RPMI8226 (cell line): Measurements from ENCODE around the gene MLH3.
"Not testable (repeated sequence)": the region's sequence is repeated elsewhere in the genome, so short reads cannot be mapped to it uniquely, and the experiment has no call there.

Experiments used
- DNase-seq: peaks from one replicate; pipeline ENCODE4 v3.0.0-alpha.2; 2015

The MLH3 gene

GRCh38 chr14:75023108-75023507, 28.2 kb downstream of the MLH3 start:
- no peak for DNase-seq

- peak; percentile 19 for DNase-seq
Measured at GRCh38 chr14:75022655-75023054, 28.6 kb downstream of the MLH3 start.

GRCh38 chr14:75018694-75019093, 32.6 kb downstream of the MLH3 start:
- DNase-seq: no peak

GRCh38 chr14:75016815-75017214, 34.5 kb downstream of the MLH3 start:
- DNase-seq: no peak

DNA sequence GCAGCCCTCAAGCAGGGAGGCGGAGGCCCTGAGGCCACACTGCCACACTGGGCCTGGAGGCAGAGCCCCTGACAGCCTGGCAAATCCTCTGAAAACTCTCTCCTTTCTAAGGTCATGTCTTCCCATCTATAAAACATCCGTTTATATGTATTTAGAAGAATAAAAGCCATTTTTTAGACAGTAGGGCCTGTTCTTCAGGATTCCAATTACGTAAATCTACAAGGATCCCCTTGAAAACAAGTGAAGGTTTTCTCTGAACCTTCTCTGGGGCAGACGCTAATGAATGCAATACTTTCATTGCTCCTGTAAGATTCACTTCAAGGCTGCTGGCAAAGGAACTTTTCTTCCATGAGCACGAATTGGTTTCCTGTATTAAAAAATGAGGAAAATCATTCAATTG, 35.8 kb downstream of the MLH3 start:
- no peak for DNase-seq

DNA sequence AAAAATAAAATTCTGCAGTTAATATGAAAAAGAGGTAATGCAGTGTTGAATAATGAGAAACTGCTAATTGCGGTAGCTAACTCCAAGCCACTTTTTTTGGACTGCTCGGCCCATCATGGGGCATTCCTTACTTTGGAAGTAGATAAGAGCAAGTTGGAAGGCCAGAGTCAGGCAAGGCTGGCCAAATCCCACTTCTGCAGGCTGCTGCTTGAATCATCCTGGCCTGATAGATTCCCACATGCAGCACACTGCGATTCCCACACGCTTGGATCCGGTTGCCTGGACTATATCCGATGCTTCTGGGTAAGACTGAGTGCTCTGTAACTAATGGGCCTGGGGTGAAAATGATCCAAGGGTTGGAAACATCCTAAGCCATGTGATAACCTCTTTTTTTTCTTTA, 38.0 kb downstream of the MLH3 start:
- no peak for DNase-seq

DNA sequence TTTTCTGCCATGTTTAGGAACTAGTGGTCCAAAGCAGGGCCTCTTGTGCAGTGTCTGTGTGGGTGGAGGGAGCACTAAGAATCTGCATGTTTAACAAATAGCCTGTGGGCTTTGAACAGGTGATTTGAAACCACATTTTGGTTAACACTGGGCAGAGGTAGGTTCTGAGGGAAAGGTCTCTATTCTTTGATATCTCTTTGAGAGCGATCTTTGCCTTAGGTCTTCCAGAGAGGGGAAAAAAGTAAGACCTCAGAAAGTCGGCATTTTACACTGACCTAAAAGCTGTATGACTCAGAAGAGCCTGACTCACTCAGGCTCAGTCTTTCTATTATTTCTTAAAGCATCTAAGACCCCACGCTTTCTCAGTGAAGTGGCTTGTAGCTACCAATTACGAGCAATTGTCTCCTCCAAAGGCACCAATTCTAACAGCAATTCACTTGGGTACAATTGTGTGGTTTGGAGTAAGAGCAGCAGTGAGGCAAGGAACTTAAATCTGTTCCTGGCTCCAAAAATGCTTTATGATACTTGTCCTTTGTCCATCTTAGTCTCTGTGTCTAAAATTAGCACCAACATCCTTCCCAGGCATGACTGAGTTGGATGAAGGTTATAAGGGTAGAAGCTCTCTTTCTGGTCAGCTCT, 39.8 kb downstream of the MLH3 start:
- DNase-seq: no peak

DNA sequence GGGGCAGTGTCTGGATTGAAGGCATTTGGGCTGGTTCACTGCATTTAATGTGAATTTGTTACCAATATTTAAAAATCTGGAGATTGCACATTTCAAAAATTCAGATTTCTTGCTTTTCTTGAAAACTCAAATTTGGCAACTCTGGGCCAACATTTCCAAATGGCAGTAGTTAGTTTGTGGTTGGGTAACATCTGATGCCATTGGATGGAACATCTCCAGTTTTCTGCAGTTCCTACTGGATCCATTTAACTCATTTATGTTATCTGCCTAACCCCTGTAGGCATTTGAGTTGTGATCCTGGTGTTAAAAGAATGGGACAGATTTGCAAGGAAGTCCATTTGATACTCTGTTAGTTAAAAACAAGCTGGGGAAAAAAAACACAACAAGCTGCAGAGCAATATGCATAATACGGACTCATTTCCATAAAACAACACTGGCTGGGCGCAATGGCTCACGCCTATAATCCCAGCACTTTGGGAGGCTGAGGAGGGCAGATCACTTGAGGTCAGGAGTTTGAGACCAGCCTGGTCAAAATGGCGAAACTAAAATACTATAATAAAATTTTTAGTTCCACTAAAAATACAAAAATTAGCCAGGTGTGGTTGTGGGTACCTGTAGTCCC, 40.7 kb downstream of the MLH3 start:
- DNase-seq: no peak

DNA sequence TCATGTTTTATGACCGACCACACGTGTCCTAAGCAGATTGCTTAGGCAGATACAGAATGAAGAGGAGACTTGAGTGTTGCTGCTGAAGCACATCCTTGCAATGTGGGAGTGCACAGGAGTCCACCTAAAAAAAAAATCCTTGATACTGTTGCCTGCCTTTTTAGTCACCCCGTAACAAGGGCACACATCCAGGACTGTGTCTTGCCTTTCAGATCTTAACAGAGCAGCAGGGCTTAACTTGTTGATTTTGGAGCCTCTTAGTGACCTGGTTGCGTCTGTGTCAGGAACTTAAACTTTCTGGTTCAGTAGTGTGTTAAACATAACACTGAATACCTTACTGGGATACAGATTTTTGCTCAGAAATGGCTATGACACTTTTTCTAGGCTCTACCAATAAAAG, 42.1 kb downstream of the MLH3 start:
- DNase-seq: no peak

- no peak for DNase-seq
Measured at GRCh38 chr14:75005357-75005756, 45.9 kb downstream of the MLH3 start.

GRCh38 chr14:75003250-75004027, 47.8 kb downstream of the MLH3 start:
- DNase-seq: no peak

GRCh38 chr14:75002392-75003249, 48.6 kb downstream of the MLH3 start, which contains the start of gene EIF2B2:
TSS of gene EIF2B2 (plus strand) at chr14:75002921. CDS start at chr14:75002991, 70 bp downstream.
- DNase-seq: peak; percentile 95

- no peak for DNase-seq
Measured at GRCh38 chr14:75001899-75002298, 49.4 kb downstream of the MLH3 start.

GRCh38 chr14:75001261-75001660, 50.0 kb downstream of the MLH3 start:
- DNase-seq: no peak

DNA sequence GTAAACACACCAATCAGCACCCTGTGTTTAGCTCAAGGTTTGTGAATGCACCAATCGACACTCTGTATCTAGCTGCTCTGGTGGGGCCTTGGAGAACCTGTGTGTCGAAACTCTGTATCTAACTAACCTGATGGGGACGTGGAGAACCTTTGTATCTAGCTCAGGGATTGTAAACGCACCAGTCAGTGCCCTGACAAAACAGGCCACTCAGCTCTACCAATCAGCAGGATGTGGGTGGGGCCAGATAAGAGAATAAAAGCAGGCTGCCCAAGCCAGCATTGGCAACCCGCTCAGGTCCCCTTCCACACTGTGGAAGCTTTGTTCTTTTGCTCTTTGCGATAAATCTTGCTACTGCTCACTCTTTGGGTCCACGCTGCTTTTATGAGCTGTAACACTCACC, 55.5 kb downstream of the MLH3 start:
- DNase-seq: not testable (repeated sequence)

DNA sequence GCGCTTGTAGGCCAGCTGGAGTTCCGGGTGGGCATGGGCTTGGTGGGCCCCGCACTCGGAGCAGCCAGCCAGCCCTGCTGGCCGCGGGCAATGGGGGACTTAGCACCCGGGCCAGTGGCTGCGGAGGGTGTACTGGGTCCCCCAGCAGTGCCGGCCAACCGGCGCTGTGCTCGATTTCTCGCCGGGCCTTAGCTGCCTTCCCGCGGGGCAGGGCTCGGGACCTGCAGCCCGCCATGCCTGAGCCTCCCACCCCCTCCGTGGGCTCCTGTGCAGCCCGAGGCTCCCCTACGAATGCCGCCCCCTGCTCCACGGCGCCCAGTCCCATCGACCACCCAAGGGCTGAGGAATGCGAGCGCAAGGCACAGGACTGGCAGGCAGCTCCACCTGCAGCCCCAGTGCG, 57.1 kb downstream of the MLH3 start:
- not testable (repeated sequence) for DNase-seq

DNA sequence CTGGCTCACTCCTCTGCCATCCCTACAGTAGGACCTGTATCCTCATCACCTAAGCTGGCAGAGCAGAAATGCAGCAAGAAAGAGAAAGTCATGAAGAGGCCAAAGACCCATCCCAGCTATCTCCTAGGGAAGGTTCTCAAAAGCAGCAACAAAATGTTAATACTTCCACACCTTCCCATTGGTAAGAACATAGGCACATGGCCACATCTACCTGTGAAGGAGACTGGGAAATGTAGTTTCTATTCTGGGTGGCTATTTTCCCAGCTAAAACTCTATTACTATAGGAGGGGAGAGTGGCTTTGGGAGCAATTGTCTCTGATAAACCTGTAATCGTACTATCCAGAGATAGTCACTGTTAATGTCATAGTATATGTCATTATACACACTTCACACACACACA, 62.3 kb downstream of the MLH3 start:
- DNase-seq: no peak

DNA sequence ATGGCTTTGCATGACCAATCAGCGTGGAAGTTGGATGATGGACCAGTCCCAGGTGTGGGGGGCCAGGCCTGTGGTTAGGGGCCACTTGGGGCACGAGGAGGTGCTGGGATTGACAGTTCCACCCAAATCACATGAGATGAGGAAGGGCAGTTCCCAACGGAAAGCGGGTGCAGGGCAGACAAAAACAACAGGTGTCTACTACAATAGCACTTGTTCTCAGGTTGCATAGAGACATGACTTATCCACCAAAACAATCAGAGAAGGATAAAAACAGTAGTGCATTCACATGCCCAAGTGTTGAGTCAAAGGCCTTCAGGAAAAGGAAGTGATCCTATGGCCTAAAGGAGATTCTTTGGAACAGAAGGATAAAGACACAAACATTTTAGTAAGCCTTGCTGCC, 63.1 kb downstream of the MLH3 start:
- no peak for DNase-seq

- DNase-seq: no peak
Measured at GRCh38 chr14:74985806-74986205, 65.5 kb downstream of the MLH3 start.

- no peak for DNase-seq
Measured at GRCh38 chr14:74985028-74985310, 66.3 kb downstream of the MLH3 start.

GRCh38 chr14:74984236-74985027, 66.8 kb downstream of the MLH3 start:
- DNase-seq: no peak

GRCh38 chr14:74983343-74983742, 67.9 kb downstream of the MLH3 start:
- DNase-seq: no peak

- DNase-seq: no peak
Measured at GRCh38 chr14:74982661-74983060, 68.6 kb downstream of the MLH3 start.
